NCI-H146 treated with DMSO at 0.1 percent for 48 hours (cell line): Measurements from ENCODE around the gene TSHZ1.

Source experiments
- DNase-seq: peaks from one replicate; lab custom pipeline; 2025; ENCODE audit not compliant: unreplicated experiment; lab: John Stamatoyannopoulos, UW

TSHZ1 gene

GRCh38 chr18:75210274-75211001, at the start of gene TSHZ1:
TSS of gene TSHZ1 (plus strand) at chr18:75210797. CDS start at chr18:75211877, 1,080 bp downstream.
- peak; percentile 94 for DNase-seq

GRCh38 chr18:75161256-75162028, 49.2 kb upstream of the TSHZ1 start:
- DNase-seq: peak; percentile 69

- DNase-seq: no peak
Measured at GRCh38 chr18:75162467-75162866, 48.1 kb upstream of the TSHZ1 start.

- no peak for DNase-seq
Measured at GRCh38 chr18:75162978-75163377, 47.6 kb upstream of the TSHZ1 start.

GRCh38 chr18:75163736-75164135, 46.9 kb upstream of the TSHZ1 start:
- DNase-seq: no peak

- DNase-seq: no peak
Measured at GRCh38 chr18:75164479-75164878, 46.1 kb upstream of the TSHZ1 start.

- no peak for DNase-seq
Measured at GRCh38 chr18:75165926-75166325, 44.7 kb upstream of the TSHZ1 start.

GRCh38 chr18:75167137-75167536, 43.5 kb upstream of the TSHZ1 start:
- DNase-seq: no peak

- no peak for DNase-seq
Measured at GRCh38 chr18:75167759-75168618, 42.6 kb upstream of the TSHZ1 start.

- DNase-seq: no peak
Measured at GRCh38 chr18:75168619-75169018, 42.0 kb upstream of the TSHZ1 start.

- DNase-seq: no peak
Measured at GRCh38 chr18:75169411-75169810, 41.2 kb upstream of the TSHZ1 start.

- DNase-seq: no peak
Measured at GRCh38 chr18:75170022-75170789, 40.4 kb upstream of the TSHZ1 start.

- no peak for DNase-seq
Measured at GRCh38 chr18:75170916-75171315, 39.7 kb upstream of the TSHZ1 start.

GRCh38 chr18:75172299-75173124, 38.1 kb upstream of the TSHZ1 start:
- no peak for DNase-seq

- DNase-seq: peak; percentile 16
Measured at GRCh38 chr18:75173125-75173432, 37.5 kb upstream of the TSHZ1 start.

GRCh38 chr18:75173738-75174137, 36.9 kb upstream of the TSHZ1 start:
- no peak for DNase-seq

- DNase-seq: no peak
Measured at GRCh38 chr18:75176849-75177248, 33.7 kb upstream of the TSHZ1 start.

GRCh38 chr18:75178376-75178775, 32.2 kb upstream of the TSHZ1 start:
- no peak for DNase-seq

- DNase-seq: no peak
Measured at GRCh38 chr18:75179819-75180600, 30.6 kb upstream of the TSHZ1 start.
